ENCODE results near the gene FAM227B.

The FAM227B gene

DNA sequence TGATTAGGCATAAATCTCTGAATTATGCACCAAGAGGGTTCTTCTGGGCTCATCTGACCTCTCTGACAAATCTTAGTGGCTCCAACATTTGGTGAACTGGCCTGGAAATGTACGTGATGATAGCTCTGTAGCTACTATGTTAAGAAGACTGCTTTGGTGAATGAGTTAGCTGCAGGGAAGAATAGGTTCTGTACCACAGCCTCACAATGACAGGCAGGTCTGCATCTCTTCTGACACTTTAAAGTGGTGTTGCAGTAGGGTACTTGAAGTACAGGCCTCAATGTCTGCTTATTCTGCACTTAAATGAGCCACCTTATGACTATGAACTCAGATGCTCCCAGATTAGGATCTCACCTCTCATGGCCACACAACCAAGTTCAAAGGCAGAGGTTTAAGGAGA is 190.6 kb downstream of the FAM227B start:
- Histone ChIP-seq H3K9ac (no peak overlapping the region), H4K20me1 (ENCODE audit: insufficient read depth) (no peaks in the 10 kb centered on the region), H3K4me1 (ENCODE audit: low read depth, poor library complexity, severe bottlenecking) (no peaks in the 10 kb centered on the region), H3K79me2 (ENCODE audit: insufficient read depth, low read depth) (no peaks in the 10 kb centered on the region), H2AFZ (ENCODE audit: low read depth) (no peak overlapping the region), H3K36me3 (ENCODE audit: insufficient read depth) (no peaks in the 10 kb centered on the region), H3K4me2 (no peak overlapping the region), H3K4me3 (IDR thresholded peaks at IDR 0.05; ENCODE audit: insufficient read depth, low read depth, low read length) (no peak overlapping the region), H3K27ac (no peak overlapping the region), H3K27me3 (ENCODE audit: insufficient read depth, low read depth) (no peaks in the 10 kb centered on the region)
- TF ChIP-seq, protein P1, sequence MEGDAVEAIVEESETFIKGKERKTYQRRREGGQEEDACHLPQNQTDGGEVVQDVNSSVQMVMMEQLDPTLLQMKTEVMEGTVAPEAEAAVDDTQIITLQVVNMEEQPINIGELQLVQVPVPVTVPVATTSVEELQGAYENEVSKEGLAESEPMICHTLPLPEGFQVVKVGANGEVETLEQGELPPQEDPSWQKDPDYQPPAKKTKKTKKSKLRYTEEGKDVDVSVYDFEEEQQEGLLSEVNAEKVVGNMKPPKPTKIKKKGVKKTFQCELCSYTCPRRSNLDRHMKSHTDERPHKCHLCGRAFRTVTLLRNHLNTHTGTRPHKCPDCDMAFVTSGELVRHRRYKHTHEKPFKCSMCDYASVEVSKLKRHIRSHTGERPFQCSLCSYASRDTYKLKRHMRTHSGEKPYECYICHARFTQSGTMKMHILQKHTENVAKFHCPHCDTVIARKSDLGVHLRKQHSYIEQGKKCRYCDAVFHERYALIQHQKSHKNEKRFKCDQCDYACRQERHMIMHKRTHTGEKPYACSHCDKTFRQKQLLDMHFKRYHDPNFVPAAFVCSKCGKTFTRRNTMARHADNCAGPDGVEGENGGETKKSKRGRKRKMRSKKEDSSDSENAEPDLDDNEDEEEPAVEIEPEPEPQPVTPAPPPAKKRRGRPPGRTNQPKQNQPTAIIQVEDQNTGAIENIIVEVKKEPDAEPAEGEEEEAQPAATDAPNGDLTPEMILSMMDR (conservative IDR thresholded peaks at IDR 0.05; ENCODE audit: low read depth, low read length), result no peak

DNA sequence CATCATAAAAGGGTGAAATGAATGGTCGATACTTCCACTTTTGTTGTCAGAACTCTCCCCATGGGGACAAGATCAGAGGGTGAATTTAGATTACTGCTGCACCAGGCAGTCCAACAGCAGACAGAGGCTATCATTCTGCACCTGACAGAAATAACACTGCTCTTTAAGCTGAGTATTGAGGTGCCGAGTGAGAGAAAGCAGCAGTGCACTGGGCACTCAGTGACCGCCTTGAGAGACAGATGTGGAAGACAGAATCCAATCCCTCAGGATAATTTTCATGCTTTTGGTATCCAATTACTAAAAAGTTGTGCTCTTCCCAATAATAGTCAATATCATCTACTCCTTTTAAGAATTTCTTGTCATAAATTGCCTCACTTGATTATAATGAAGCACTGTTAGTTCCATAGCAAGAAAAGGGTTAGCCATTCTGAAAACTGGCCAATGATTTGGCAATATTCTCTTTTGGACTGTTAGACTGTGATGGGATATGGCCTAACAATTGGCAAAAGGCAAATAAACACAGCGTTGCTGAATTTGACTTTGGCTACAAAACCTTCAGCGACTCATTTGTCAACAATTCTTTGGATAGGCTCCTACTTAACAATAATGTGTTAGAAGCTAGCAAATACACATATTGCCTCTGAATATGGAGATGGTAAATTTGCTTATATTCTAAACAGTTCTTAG is 192.1 kb downstream of the FAM227B start:
- H3K79me2 ChIP-seq (ENCODE audit: insufficient read depth, low read depth), result no peaks in the 10 kb centered on the region
- H3K4me1 ChIP-seq (ENCODE audit: low read depth, poor library complexity, severe bottlenecking), result no peaks in the 10 kb centered on the region
- H2AFZ ChIP-seq (ENCODE audit: low read depth), result no peak overlapping the region
- no peak overlapping the region for H3K27ac ChIP-seq
- no peaks in the 10 kb centered on the region for H3K36me3 ChIP-seq (ENCODE audit: insufficient read depth)
- H3K4me3 ChIP-seq (IDR thresholded peaks at IDR 0.05; ENCODE audit: insufficient read depth, low read depth, low read length), result no peak overlapping the region
- TF ChIP-seq, protein P1 (conservative IDR thresholded peaks at IDR 0.05; ENCODE audit: low read depth, low read length), result no peak
- H3K9ac ChIP-seq, result no peak overlapping the region
- H3K27me3 ChIP-seq (ENCODE audit: insufficient read depth, low read depth), result no peaks in the 10 kb centered on the region
- no peaks in the 10 kb centered on the region for H4K20me1 ChIP-seq (ENCODE audit: insufficient read depth)
- no peak overlapping the region for H3K4me2 ChIP-seq

DNA sequence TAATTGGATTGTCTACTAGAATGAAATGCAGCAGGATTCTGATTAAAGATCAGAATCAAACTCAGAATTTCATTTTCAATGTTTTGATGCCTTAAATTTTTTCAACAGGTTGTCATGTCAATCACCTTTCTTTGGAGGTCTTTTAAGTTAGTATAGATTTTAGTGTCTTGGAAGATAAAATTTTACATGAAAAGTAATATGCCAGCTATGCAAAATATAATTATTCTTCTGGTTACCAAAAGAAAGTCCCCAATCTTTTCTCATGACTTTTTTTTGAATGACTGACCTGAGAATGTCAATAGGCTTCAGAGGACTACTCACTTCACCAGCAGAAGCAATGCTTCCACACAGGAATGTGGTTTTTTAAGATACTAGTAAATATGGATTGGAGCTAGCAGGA is 193.2 kb downstream of the FAM227B start:
- no peaks in the 10 kb centered on the region for H3K27me3 ChIP-seq (ENCODE audit: insufficient read depth, low read depth)
- H4K20me1 ChIP-seq (ENCODE audit: insufficient read depth), result no peaks in the 10 kb centered on the region
- no peak overlapping the region for H2AFZ ChIP-seq (ENCODE audit: low read depth)
- H3K79me2 ChIP-seq (ENCODE audit: insufficient read depth, low read depth), result no peaks in the 10 kb centered on the region
- H3K36me3 ChIP-seq (ENCODE audit: insufficient read depth), result no peaks in the 10 kb centered on the region
- H3K27ac ChIP-seq, result no peak overlapping the region
- no peak overlapping the region for H3K9ac ChIP-seq
- H3K4me1 ChIP-seq (ENCODE audit: low read depth, poor library complexity, severe bottlenecking), result no peaks in the 10 kb centered on the region
- TF ChIP-seq, protein P1 (conservative IDR thresholded peaks at IDR 0.05; ENCODE audit: low read depth, low read length), result no peak
- H3K4me2 ChIP-seq, result no peak overlapping the region
- H3K4me3 ChIP-seq (IDR thresholded peaks at IDR 0.05; ENCODE audit: insufficient read depth, low read depth, low read length), result no peak overlapping the region

DNA sequence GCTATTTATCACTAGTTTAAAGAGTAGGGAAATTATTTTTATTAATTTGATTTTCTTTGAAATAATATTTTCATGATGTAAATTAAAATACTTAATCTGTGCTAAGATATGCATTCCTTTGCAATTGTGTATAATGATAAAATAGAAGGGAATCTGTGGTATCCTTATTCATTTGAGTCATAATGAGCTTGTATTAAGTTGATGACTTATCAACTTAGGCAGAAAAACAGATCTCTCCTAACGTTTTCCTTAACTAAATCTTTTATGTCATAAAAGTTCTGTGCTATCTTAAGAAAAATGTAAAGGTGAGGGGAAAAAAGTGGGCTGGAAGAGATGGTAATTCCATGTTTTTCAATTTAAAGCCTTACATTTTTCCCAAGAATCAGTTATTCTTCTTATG is 195.7 kb downstream of the FAM227B start:
- no peaks in the 10 kb centered on the region for H4K20me1 ChIP-seq (ENCODE audit: insufficient read depth)

More for the DNA sequence above, 195.7 kb downstream of the FAM227B start:
- Histone ChIP-seq H3K4me3 (IDR thresholded peaks at IDR 0.05; ENCODE audit: insufficient read depth, low read depth, low read length) (no peak overlapping the region), H3K27me3 (ENCODE audit: insufficient read depth, low read depth) (no peaks in the 10 kb centered on the region), H3K4me2 (no peak overlapping the region), H3K9ac (no peak overlapping the region), H3K27ac (no peak overlapping the region), H3K79me2 (ENCODE audit: insufficient read depth, low read depth) (no peaks in the 10 kb centered on the region), H3K4me1 (ENCODE audit: low read depth, poor library complexity, severe bottlenecking) (no peaks in the 10 kb centered on the region), H2AFZ (ENCODE audit: low read depth) (no peak overlapping the region), H3K36me3 (ENCODE audit: insufficient read depth) (no peaks in the 10 kb centered on the region)
- TF ChIP-seq, protein P1 (conservative IDR thresholded peaks at IDR 0.05; ENCODE audit: low read depth, low read length), result no peak

All from KMS-11 (cell line).